CD4-positive, alpha-beta T cell (primary cell): Measurements from ENCODE around the gene CBX4. TPM values are rescaled to one million over a fixed set of nuclear protein-coding genes. Genes with fewer than 3 reads are reported as not detected.

Experiments used
- ATAC-seq: fragments of 200-7000 bp; cut with Tn5 transposase; one replicate; pipeline ENCODE4 v1.10.0; 2022; ENCODE audit warnings: mild to moderate bottlenecking; ENCODE audit not compliant: poor library complexity
- CTCF ChIA-PET: fragments of 350-600 bp; sonication (Branson Sonifier 250); formaldehyde crosslinking; loops from one replicate; lab custom pipeline; 2021; ENCODE audit warnings: antibody characterized with exemption, inconsistent platforms; lab: Charles Lee
- POLR2A ChIA-PET: fragments of 350-600 bp; sonication (Branson Sonifier 250); formaldehyde crosslinking; loops from one replicate; lab custom pipeline; 2021; ENCODE audit warnings: antibody characterized with exemption, inconsistent platforms; lab: Charles Lee
- DNase-seq, 14 experiments: peaks; one replicate each; pipeline ENCODE4 v3.0.0-alpha.2; 2013 to 2020; ENCODE audit warnings: mixed read lengths in 2 of 14
- H3K27ac ChIP-seq, 2 donors: one replicate each; pipeline versions ENCODE4 v1.5.1 to v1.7.0; 2013; ENCODE audit warnings: low read length in 2 of 2, low read depth in 1 of 2, mild to moderate bottlenecking in 1 of 2
- H3K27me3 ChIP-seq, 2 experiments: 1 replicate in 1 of 2; 2 replicates in 1 of 2; pipeline versions ENCODE4 v1.6.1 to v1.7.0; 2013; ENCODE audit warnings: low read length in 2 of 2, control low read depth in 1 of 2, mild to moderate bottlenecking in 1 of 2, moderate library complexity in 1 of 2; ENCODE audit not compliant: insufficient read depth in 2 of 2, control insufficient read depth in 1 of 2
- H3K36me3 ChIP-seq: one replicate; pipeline ENCODE4 v1.6.1; 2013; ENCODE audit warnings: low read length, control low read depth; ENCODE audit not compliant: insufficient read depth
- H3K4me1 ChIP-seq: one replicate; pipeline ENCODE4 v1.6.1; 2013; ENCODE audit warnings: low read length, control low read depth; ENCODE audit not compliant: insufficient read depth
- H3K4me3 ChIP-seq: one replicate; pipeline ENCODE4 v1.5.1; 2013; ENCODE audit warnings: mild to moderate bottlenecking, low read length, moderate library complexity
- H3K9me3 ChIP-seq, 2 experiments: 1 replicate in 1 of 2; 2 replicates in 1 of 2; pipeline versions ENCODE4 v1.6.1 to v1.7.0; 2013; ENCODE audit warnings: low read length in 2 of 2, mild to moderate bottlenecking in 2 of 2, control low read depth in 1 of 2, moderate library complexity in 1 of 2; ENCODE audit not compliant: control insufficient read depth in 1 of 2, insufficient read depth in 1 of 2
- H3K27ac Mint-ChIP-seq: one replicate; pipeline ENCODE4 v1.8.0; 2020; ENCODE audit warnings: mixed read lengths
- H3K27me3 Mint-ChIP-seq: one replicate; pipeline ENCODE4 v1.8.0; 2021; ENCODE audit warnings: mixed read lengths
- H3K36me3 Mint-ChIP-seq: one replicate; pipeline ENCODE4 v1.8.0; 2021; ENCODE audit warnings: low read depth, mixed read lengths
- H3K4me1 Mint-ChIP-seq: one replicate; pipeline ENCODE4 v1.8.0; 2021; ENCODE audit warnings: low read depth, mixed read lengths
- H3K4me3 Mint-ChIP-seq: one replicate; pipeline ENCODE4 v1.8.0; 2020; ENCODE audit warnings: mild to moderate bottlenecking, mixed read lengths
- H3K9me3 Mint-ChIP-seq: one replicate; pipeline ENCODE4 v1.8.0; 2020; ENCODE audit warnings: mixed read lengths
- CTCF ChIP-seq: fragments of 200-600 bp; IDR thresholded peaks from one replicate; pipeline ENCODE4 v1.8.0; 2022; ENCODE audit warnings: antibody characterized with exemption, mild to moderate bottlenecking
- intact Hi-C, 2 experiments: fragments of 100-400 bp; cut with DNase I in 1 of 2; cut with micrococcal nuclease in 1 of 2; formaldehyde crosslinking; loops; one replicate each; pipeline versions ENCODE4 v1.15.1 to v1.9.0; 2023 to 2025; cut with DNase I, micrococcal nuclease
- total RNA-seq, 174 experiments: library from RNA in 2 of 174; stranded (reverse) in 2 of 174; gene quantifications; one replicate each; pipeline ENCODE4 v1.2.3 and lab custom pipeline; 2021 to 2026

CBX4 gene
- total RNA-seq, 2 experiments from 2014 or later = 196 to 202 TPM

GRCh38 chr17:79798299-79799173 lies 40.7 kb downstream of the CBX4 start:
- Histone ChIP-seq H3K36me3 (peaks cover 7% of the 10 kb centered on the region), H3K27ac (no peak overlapping the region), H3K4me3 (no peak overlapping the region), H3K4me1 (peaks cover 73% of the 10 kb centered on the region), H3K9me3 (peaks cover 0 to 54% of the 10 kb centered on the region in 2 experiments), H3K27me3 (peaks cover 60 to 61% of the 10 kb centered on the region in 2 experiments)
- intact Hi-C loops = loop anchor here (5.0 kb wide), 3 partner anchors 39 to 1599 kb away; partner anchors contain the start of genes BAHCC1 (in 1 of the 2) and CBX4 (in 1 of the 2)
- H3K27me3 Mint-ChIP-seq = peaks cover 54% of the 10 kb centered on the region
- CTCF ChIA-PET = interaction anchor here (1.4 kb wide), 1 partner anchor 9 kb away, joined by 4 read pairs; no protein-coding TSS in a partner anchor
- ATAC-seq (no peak), DNase-seq (no peak)
- peaks cover 50% of the 10 kb centered on the region for H3K4me1 Mint-ChIP-seq
- TF ChIP-seq CTCF = no peak
- no peaks in the 10 kb centered on the region for H3K9me3 Mint-ChIP-seq
- H3K4me3 Mint-ChIP-seq = peak overlapping the region; percentile 66
- peak overlapping the region; percentile 68 for H3K27ac Mint-ChIP-seq
- H3K36me3 Mint-ChIP-seq = peaks cover 8% of the 10 kb centered on the region
- POLR2A ChIA-PET = interaction anchor here (0.8 to 10.2 kb wide), 5 partner anchors 13 to 43 kb away, joined by 3 to 127 read pairs (median 17); partner anchors contain the start of gene CBX4

- ATAC-seq (peak; percentile 35), DNase-seq (peak in 1 of 14 experiments; percentile 47)
- peaks cover 7% of the 10 kb centered on the region for H3K36me3 ChIP-seq
- H3K9me3 ChIP-seq = peaks cover 0 to 50% of the 10 kb centered on the region in 2 experiments
- Mint-ChIP-seq H3K9me3 (no peaks in the 10 kb centered on the region), H3K36me3 (peaks cover 9% of the 10 kb centered on the region), H3K4me1 (peaks cover 50% of the 10 kb centered on the region), H3K27me3 (peaks cover 48% of the 10 kb centered on the region), H3K4me3 (peak overlapping the region; percentile 93), H3K27ac (peak overlapping the region; percentile 80)
- peaks cover 51 to 58% of the 10 kb centered on the region in 2 experiments for H3K27me3 ChIP-seq
- POLR2A ChIA-PET = interaction anchor here (0.6 to 10.2 kb wide), 15 partner anchors 8 to 199 kb away, joined by 3 to 127 read pairs (median 8); partner anchors contain the start of genes CBX2 and CBX4
- intact Hi-C loops = loop anchor here (1.0 to 5.0 kb wide), 8 partner anchors 13 to 1600 kb away; partner anchors contain the start of genes CBX4 (in 2 of the 2), BAHCC1 (in 1 of the 2) and CBX2 (in 1 of the 2)
- TF ChIP-seq CTCF = no peak
- H3K4me3 ChIP-seq = peak overlapping the region; percentile 69
- CTCF ChIA-PET = interaction anchor here (1.3 to 2.1 kb wide), 4 partner anchors 10 to 52 kb away, joined by 4 to 6 read pairs (median 5); partner anchors contain the start of genes CBX2 and CBX4
- H3K4me1 ChIP-seq = peaks cover 65% of the 10 kb centered on the region
- H3K27ac ChIP-seq = no peak overlapping the region
These were observed 41.5 kb downstream of the CBX4 start for GRCh38 chr17:79797492-79798298.
